NCI-H1092 (cell line): ENCODE results near the gene TNFRSF12A.
"Not testable (repeated sequence)": the region's sequence is repeated elsewhere in the genome, so short reads cannot be mapped to it uniquely, and the experiment has no call there.

ENCODE experiments used
- DNase-seq: peaks from one replicate; lab custom pipeline; 2025; lab: John Stamatoyannopoulos, UW

Gene TNFRSF12A

DNA sequence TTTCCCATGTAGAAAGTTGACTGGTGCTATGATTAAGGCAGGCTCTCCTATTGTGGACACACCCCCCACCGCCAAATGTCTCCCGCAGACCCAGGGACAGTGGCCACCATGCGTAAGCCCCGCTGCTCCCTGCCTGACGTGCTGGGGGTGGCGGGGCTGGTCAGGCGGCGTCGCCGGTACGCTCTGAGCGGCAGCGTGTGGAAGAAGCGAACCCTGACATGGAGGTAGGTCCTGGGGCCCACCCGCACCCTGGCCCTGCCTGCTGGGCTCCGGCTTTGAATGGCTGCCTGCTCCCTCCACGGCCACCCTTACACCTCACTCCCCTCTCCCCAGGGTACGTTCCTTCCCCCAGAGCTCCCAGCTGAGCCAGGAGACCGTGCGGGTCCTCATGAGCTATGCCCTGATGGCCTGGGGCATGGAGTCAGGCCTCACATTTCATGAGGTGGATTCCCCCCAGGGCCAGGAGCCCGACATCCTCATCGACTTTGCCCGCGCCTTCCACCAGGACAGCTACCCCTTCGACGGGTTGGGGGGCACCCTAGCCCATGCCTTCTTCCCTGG, 29.8 kb downstream of the TNFRSF12A start:
- DNase-seq: no peak

DNA sequence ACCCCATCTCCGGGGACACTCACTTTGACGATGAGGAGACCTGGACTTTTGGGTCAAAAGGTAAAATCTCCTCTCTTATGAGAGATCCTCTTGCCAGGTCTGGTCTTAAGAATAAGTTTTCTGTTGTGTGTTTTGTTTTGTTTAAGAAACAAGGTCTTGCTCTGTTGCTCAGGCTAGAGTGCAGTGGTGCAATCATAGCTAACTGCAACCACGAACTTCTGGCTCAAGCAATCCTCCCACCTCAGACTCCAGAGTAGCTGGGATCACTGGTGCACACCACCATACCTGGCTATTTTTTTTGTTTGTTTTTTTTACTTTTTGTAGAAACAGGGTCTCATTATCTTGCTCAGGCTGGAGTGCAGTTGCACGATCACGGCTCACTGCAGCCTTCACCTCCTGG, 30.3 kb downstream of the TNFRSF12A start:
- DNase-seq: no peak

DNA sequence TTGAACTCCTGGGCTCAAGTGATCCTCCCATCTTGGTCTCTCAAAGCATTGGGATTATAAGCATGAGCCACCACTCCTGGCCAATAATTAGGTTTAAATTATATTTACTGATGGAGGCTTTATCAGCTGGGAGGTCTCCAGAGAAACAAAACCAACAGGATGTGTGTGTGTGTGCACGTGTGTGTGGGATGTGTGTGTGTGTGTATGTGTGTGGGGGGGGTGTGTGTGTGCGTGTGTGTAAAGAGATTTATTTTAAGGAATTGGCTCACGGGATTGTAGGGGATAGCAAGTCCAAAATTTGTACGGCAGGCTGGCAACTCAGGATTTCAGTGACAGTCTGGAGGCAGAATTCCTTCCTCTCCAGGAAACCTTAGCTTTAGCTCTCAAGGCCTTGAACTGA, 30.8 kb downstream of the TNFRSF12A start:
- no peak for DNase-seq

DNA sequence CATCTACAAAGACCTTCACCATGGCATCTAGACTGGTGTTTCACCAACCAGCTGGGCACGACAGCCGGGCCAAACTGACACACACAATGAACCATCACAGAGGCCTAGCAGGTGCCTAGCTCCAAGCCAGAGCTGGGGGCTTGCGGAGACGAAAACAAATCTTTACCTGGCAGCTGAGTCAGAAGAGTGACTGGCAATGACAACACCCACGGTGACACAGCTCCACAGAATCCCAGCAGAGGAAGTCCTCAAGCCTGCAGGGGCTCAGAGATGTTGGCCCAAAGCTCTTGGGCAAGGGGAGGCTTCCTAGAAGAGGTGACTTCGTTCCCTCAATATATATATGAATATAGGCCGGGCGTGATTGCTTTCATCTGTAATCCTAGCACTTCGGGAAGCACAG, 31.3 kb downstream of the TNFRSF12A start:
- DNase-seq: no peak

DNA sequence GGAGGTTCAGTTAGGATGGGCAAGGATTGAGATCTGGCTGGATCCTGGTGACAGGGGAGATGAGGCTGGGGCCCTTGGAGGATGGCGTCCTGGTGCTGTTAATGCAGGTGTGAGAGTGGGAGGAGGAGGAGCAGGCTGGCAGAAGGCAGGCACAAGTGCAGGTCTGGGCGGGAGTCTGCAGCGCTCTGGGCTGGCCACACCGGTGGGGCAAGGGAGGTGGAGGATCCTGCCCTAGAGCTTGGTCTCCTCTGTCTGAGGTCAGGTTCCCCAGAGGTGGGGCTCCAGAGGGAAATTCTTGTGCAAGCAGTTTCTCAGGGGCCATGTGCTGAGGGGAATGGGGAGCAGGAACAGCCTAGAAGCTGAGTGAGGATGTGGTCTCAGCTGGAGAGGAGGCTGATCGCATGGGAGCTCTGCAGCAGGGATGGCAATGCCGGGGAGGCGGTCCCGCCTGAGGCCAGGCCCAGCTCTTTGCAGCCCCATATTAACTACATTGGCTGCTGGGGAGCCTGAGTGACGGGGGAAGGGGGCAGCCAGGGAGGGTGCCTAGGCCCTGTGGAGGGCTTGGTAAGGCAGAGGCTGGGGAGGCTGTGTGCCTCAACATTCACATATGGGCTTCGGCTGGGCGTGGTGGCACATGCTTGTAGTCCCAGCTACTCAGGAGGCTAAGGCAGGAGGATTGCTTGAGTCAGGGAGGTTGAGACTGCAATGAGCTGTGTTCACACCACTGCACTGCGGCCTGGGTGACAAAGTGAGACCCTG, 32.6 kb downstream of the TNFRSF12A start:
- not testable (repeated sequence) for DNase-seq

DNA sequence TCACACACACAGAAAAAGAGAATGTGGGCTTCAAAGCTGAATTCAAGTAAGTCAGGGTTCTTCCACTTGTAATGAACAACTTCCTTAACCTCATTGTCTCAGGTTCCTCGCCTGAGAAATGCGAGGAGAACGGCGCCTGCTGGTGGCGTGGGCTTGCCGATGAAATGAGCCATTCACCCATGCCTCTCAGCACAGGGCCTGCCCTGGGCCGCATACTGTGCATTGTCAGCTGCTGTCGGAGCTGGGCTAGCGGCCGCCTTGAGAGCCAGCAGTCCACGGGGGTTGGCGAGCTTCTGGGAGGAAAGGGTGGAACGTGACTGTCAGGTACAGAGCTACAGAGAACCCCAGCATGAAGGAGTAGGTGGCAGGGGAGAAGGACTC, 33.2 kb downstream of the TNFRSF12A start:
- DNase-seq: not testable (repeated sequence)

DNA sequence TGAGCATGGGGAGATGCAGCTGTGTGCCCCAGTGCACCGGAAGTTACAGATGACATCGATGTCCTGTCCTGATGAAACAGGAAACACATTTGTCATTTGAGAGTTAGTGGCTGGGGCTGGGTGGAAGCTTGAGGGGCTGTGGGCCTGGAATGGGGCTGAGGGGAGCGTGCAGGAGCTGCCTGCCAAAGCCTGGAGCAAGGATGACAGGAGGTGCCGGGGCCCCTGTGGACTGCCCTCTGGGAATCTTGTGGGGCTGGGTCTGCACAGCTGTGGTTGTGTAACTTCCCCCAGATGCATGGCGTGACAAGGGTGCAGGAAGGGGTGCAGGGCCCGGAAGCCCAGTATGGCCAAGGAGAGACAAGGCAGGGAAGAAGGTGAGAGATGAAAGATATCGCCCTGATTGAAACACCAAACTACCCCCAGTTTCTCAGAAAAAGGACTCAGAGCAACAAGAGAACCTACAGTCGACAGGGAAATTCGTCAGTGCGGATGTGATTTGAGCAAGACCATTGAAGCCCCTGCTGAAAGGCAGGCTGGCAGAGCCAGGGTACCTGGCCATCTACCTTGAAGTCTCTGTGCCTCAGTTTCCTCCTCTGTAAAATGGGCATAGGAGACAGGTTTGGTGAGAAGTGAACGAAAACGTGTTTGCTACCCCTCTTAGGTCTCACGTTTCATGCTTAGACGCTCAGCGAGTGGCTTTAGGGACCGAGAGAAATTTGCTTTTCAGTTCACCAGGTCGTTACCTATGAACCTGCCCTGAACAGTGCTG, 35.0 kb downstream of the TNFRSF12A start:
- no peak for DNase-seq

DNA sequence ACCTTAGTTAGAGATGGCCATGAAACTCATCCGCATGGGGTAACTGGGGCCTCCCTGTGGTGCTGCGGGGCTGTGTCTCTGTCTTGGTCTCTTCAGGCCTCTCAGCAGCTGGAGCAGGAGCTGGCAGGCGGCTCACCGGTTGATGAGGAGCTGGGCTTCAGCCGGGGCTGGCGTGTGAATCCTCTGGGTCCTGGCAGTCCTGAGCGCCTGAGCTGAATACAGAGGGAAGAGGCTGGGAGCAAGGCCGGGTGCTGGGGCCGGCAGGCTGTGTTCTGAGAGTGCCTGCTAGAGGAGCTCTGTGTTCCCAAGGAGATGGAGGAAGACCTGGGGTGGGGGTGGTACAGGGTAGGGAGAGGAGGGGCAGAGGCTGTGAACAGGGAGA, 35.6 kb downstream of the TNFRSF12A start:
- not testable (repeated sequence) for DNase-seq

DNA sequence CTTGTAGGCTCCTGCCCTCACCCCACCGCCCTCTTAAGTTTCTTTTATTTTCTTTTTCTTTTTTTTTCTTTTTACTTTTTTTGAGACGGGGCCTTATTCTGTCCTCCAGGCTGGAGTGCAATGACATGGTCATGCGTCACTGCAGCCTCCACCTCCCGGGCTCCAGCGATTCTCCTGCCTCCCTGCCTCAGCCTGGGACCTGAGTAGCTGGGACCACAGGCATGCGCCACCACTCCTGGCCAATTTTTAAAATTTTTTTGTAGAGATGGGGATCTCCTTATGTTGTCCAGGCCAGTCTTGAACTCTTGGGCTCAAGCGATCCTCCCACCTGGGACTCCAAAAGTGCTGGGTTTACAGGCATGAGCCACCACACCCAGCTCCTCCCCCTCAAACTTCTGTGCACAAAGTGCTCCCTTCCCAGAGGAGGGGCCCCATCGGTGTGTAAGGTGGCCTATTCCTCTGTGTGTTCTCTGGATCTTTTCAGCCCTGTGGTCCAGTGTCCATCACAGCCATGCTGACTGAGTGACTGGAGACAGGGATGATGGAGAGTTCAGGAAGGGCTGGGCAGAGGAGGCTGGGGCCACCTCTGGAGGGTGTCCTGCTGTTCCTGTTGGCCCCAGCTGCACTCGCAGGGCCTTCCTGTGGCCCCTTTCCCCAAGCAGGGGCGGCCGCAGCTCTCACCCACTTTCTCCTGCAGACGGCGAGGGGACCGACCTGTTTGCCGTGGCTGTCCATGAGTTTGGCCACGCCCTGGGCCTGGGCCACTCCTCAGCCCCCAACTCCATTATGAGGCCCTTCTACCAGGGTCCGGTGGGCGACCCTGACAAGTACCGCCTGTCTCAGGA, 36.4 kb downstream of the TNFRSF12A start:
- DNase-seq: no peak

DNA sequence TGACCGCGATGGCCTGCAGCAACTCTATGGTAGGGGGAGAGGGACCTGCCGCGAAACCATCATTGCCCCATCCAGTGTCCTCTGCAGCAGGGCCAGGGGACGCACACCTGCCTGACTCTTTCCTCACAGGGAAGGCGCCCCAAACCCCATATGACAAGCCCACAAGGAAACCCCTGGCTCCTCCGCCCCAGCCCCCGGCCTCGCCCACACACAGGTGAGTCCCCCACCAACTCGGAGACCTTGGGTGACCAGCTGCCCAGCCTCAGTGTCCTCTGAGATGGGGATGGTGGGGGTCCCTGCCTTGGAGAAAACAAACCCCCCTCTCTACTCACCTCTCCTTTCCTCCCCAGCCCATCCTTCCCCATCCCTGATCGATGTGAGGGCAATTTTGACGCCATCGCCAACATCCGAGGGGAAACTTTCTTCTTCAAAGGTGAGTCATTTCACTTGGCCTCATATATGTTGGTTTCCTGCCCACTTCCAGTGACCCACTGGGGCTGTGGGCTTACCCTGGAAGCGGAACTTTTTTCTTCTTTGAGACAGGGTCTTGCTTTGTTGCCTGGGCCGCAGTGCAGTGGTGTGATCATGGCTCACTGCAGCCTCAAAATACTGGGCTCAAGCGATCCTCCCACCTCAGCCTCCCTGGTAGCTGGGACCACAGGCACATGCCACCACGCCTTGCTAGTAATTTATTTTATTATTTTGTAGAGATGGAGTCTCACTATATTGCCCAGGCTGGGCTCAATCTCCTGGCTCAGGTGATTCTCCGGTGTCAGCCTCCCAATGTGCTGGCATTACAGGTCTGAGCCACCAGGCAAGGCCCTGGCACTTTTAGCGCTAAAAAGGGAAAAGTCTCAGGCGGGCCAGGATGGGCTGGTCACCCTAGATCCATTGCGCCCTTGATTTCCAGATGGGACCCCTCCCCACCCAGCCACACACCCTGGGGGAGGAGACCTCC, 37.3 kb downstream of the TNFRSF12A start:
- no peak for DNase-seq

DNA sequence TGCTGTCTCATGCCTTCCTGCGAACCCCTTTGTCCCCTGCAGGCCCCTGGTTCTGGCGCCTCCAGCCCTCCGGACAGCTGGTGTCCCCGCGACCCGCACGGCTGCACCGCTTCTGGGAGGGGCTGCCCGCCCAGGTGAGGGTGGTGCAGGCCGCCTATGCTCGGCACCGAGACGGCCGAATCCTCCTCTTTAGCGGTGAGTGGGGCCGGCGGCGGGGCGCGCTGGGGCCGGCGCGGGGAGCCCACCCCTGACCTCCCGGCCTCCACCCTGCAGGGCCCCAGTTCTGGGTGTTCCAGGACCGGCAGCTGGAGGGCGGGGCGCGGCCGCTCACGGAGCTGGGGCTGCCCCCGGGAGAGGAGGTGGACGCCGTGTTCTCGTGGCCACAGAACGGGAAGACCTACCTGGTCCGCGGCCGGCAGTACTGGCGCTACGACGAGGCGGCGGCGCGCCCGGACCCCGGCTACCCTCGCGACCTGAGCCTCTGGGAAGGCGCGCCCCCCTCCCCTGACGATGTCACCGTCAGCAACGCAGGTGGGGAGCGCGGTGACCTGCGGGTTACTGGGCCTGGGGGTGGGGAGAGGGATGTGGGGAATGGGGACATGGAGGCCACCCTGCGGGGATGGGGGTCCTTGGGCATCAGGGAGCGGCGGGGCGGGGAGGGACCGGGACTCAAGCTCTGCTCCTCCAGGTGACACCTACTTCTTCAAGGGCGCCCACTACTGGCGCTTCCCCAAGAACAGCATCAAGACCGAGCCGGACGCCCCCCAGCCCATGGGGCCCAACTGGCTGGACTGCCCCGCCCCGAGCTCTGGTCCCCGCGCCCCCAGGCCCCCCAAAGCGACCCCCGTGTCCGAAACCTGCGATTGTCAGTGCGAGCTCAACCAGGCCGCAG, 38.2 kb downstream of the TNFRSF12A start:
- no peak for DNase-seq

DNA sequence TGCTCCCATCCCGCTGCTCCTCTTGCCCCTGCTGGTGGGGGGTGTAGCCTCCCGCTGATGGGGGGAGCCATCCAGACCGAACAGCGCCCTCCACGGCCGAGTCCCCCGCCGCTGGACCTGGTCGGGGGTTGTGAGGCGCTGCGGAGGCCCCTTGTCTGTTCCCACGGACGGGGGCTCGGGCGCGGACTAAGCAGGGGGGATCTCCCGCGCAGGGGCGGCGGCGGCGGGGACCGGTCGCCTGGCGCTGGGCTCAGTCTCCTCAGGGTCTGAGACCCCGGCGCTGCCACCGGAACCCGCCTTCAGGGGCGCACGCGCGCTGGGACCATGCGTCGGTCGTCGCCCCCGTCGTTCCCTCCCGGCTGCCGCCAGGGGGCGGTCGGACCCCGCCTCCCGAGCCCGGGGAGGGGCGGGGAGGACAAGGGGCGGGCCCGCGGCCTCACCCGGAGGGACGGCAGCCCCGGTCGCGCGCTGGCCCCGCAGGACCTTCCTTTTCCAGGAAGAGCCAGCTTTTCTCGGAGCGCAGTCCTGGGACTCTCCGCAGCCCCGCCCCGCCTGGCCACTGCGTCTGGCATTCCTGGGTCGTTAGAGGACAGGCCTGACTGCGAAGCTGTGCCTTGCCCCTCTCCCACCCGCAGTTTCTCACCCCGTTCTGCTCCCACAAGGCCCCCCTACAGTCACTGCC, 39.0 kb downstream of the TNFRSF12A start:
- peak; percentile 56 for DNase-seq

DNA sequence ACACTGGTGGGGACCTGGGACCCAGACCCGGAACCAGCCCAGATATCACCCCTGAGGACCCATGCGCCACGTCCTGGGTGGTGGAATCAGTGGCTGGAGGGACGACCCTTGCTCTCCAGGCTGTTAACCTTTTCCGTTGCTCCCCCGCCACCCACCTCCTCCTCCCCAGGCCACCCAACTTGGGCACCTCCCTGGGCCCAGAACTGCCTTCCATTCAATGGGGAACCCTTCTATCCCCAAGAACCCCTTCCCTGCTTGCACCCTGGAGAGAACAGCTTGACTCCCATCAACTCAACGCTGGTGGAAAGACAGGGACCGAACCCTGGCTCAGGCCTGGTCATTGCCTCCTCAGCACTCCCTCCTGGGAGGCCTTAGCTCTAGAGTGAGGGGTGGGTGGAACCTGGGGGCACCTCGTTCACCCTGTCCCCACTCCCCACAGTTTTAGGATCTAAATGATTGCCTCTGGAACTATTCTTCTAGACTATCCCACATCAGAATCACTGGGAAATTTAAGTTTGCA, 39.6 kb downstream of the TNFRSF12A start:
- DNase-seq: no peak

DNA sequence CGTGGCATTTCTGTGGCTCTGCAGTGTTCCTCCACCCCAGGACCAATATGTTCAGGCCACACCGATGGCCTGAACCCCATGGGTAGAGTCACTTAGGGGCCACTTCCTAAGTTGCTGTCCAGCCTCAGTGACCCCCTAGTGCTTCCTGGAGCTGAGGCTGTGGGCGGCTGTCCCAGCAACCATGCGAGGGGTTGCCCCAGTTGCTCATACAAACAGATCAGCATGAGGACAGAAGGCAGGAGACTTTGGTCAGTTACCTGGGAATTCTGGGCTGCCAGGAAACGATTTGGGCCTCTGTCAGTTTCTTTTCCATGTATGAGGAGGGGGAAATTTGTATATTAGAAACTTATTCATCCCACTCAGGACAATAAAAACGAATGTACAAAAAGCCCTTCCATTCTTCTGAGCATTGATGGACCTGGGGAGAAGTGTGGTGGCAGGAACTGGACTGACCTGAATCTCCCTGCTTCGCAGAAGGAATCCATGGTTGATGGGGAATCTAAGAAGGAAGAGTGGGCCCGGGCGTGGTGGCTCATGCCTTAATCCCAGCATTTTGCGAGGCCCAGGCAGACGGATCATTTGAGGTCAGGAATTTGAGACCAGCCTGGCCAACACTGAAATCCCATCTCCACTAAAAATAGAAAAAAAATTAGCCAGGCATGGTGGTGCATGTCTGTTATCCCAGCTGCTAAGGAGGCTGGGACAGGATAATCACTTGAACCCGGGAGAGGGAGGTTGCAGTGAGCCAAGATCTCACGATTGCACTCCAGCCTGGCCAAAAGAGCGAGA, 40.4 kb downstream of the TNFRSF12A start:
- DNase-seq: no peak

DNA sequence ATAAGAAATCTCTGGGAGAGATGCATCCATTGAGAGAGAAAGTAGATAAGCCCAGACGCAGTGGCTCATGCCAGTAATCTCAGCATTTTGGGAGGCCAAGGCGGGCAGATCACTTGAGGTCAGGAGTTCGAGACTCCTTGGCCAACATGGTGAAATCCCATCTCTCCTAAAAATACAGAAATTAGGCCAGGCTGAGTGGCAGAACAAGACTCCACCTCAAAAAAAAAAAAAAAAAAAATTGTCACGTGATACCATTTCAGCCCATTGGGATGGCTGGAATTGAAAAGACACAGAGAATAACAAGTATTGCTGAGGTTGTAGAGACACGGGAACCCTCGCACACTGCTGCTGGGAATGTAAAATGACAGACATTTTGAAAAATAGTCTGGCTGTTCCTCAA, 42.4 kb downstream of the TNFRSF12A start:
- no peak for DNase-seq

DNA sequence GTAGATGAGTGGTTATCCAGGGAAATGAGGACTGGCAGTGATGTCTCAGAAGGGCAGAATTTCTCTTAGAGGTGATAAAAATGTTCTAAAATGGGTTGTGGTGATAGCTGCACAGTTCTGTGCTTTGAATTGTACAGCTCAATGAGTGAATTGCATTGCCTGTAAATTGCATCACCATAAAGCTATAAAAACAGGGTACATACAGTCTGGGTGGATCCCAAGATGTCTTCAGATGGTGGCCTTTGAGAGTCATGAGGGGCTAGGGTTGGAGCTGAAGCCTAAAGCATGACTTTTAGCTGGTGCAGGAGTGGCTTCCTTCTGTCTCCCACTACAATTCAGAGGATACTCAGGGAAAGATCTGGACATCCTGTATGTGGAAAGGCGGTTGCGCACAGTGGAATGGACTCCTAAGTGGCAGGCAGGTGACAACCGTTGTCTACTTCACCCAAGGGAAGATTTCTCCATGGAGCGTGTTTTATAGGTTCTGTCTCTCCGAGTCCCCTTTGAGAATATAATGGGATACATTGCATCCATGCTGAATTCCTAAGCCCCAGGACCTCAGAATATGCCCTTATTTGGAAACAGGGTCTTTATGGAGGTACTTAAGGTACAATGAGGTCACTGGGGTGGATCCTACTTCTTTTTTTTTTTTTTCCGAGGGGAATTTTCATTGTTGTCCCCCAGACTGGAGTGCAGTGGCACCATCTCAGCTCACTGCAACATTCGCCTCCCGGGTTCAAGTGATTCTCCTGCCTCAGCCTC, 43.6 kb downstream of the TNFRSF12A start:
- no peak for DNase-seq

DNA sequence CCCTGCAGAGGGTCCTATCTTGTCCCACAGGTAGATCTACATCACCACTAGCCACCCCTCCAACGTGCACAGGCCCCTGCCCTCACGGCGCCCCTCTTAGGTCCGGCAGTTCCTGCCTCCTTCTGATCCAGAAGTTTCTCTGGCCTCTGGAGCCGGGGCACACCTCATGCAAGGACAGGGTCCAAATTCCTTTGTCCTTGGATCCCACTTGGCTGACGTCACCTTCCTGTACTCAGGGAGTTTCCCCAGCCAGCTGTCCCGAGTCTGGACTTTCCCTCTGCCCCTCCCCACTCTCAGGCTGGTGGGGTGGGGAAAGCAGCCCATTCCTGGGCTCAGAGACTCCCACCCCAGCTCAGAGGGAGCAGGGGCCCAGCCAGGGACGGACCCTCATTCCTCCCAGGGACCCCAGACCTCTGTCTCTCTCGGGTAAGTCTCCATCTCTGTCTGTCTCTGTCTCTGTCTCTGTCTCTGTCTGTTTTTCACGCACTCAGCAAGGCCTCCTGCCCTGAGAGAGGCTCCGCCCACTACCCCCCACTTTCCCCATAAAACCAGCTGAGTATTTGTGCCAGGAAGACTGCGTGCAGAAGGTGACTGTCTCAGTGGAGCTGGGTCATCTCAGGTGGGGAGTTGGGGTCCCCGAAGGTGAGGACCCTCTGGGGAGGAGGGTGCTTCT, 45.0 kb downstream of the TNFRSF12A start, which contains the start of gene IL32:
Gene IL32, plus strand, starts transcription at position 572 of the 673 bp plus-strand sequence. CDS start 172 bp downstream, outside the sequence.
- DNase-seq: no peak
